HG03175 (cell line): ENCODE data around the gene ABLIM3.

Experiments
- ATAC-seq: cut with Tn5 transposase; IDR thresholded peaks from one replicate; pipeline ENCODE4 v1.9.1; 2021; ENCODE audit warnings: mild to moderate bottlenecking, moderate library complexity; ENCODE audit not compliant: unreplicated experiment

The ABLIM3 gene

DNA sequence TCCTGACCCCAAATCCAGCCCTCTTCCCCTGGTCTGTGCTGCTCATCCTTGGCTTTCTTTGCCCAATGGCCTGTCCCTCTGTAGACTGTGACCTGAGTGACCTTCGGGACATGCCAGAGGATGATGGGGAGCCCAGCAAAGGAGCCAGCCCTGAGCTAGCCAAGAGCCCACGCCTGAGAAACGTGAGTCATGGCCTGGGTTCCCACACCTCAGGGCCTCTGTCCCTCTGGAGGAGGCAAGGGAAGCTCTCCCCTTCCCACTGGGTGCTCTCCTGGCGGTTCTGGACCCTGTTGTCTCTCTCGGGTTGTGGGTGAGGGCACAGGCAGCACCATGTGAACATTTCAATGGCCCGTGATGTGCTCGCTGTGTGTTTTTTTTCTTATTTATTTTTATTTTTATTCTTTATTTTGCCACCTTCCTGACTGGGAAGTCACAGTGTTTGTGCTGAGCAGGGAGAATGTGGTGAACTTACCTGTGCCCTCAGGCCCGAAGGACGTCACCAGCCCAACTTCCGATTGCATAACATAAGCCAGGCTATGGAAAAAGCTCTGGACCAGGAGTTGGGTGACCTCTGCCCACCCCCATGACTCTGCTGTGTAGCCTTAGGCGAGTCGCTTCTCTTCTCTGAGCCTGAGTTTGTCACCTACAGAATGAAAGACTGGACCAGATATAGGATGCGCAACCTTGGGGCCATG lies 159.9 kb downstream of the ABLIM3 start:
- no peak for ATAC-seq

DNA sequence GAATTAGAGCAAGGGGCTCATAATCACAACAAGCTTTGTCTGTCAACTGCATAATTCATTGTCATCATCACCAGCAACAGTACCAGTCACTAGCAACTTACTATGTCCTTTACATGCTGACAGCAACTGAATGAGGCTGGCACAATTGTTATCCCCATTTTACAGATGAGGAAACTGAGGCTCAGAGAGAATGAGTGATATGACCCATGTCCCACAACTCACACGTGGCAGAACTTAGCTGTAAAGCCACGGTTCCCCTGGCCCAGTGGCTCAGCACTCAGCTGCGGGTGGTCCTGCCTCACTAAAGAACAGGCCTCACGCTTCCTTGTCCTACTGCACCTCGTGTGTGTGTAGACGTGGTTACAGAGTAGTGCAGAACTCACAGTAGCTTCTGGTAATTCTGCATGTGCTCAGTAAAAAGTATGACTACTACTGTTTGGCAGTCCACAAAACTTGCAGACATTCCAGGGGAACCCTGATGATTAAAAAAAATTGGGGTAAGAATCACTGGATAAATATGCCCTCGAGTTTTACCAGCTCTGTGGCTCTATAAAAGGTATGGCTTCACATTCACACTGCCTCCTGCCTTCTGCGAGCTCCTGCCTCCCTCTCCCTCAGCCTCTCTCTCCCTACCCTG lies 160.6 kb downstream of the ABLIM3 start:
- ATAC-seq: no peak

GRCh38 chr5:149302641-149303040 lies 161.3 kb downstream of the ABLIM3 start:
- ATAC-seq: no peak

- no peak for ATAC-seq
Observed at GRCh38 chr5:149303210-149303609, 161.9 kb downstream of the ABLIM3 start.

- ATAC-seq: no peak
Observed at GRCh38 chr5:149304195-149305078, 163.1 kb downstream of the ABLIM3 start.

DNA sequence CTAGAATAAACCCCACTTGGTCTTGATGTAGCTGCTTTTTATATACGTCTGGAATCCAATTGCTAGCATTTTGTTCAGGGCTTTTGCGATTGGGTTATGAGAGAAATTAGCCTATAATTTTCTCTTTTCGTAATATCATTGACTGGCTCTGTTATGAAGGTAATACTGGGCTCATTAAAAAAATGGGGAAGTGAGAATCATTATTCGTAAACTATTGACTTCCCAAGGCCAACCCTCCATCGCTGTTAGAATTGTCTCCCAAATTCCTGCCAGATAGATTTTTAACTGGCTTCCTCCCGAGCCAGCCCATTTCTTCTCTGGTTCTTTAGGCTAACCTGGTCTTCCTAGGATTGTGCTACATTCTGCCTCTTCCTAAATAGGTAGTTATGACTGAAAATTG lies 168.1 kb downstream of the ABLIM3 start:
- ATAC-seq: no peak
